ENCODE data around the gene DSG2.

GRCh38 chr18:31483396-31483795, 14.6 kb upstream of the DSG2 start:
- TF ChIP-seq CTCF (IDR thresholded peaks at IDR 0.05) (no peak), EP300 (IDR thresholded peaks at IDR 0.05) (no peak)
